Measurements from ENCODE around the gene RGS7BP. TPM values are rescaled to one million over a fixed set of nuclear protein-coding genes. Genes with fewer than 3 reads are reported as not detected.

The RGS7BP gene
- total and polyA plus RNA-seq, 2 of the 13 experiments (the other 11 are each of a cell fraction or from before 2014, with no cell fraction given): not detected

DNA sequence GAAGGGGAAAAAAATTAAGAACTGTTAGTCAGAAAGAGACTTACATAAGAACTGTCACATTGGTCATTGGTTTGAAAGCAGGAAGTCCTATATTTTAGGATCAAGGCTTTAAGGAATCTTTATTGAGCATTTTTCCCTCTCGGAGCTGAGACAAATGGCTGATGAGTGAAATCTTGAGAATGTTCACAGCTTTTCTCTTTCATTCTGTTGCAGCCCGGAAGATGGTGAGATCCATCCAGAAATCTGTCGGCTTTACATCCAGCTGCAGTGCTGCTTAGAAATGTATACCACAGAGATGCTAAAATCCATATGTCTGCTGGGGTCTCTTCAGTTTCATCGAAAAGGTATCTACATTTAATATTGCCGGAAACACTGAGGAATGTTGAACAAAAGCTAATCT lies 69.7 kb downstream of the RGS7BP start (continued):
- TF ChIP-seq, protein P1, sequence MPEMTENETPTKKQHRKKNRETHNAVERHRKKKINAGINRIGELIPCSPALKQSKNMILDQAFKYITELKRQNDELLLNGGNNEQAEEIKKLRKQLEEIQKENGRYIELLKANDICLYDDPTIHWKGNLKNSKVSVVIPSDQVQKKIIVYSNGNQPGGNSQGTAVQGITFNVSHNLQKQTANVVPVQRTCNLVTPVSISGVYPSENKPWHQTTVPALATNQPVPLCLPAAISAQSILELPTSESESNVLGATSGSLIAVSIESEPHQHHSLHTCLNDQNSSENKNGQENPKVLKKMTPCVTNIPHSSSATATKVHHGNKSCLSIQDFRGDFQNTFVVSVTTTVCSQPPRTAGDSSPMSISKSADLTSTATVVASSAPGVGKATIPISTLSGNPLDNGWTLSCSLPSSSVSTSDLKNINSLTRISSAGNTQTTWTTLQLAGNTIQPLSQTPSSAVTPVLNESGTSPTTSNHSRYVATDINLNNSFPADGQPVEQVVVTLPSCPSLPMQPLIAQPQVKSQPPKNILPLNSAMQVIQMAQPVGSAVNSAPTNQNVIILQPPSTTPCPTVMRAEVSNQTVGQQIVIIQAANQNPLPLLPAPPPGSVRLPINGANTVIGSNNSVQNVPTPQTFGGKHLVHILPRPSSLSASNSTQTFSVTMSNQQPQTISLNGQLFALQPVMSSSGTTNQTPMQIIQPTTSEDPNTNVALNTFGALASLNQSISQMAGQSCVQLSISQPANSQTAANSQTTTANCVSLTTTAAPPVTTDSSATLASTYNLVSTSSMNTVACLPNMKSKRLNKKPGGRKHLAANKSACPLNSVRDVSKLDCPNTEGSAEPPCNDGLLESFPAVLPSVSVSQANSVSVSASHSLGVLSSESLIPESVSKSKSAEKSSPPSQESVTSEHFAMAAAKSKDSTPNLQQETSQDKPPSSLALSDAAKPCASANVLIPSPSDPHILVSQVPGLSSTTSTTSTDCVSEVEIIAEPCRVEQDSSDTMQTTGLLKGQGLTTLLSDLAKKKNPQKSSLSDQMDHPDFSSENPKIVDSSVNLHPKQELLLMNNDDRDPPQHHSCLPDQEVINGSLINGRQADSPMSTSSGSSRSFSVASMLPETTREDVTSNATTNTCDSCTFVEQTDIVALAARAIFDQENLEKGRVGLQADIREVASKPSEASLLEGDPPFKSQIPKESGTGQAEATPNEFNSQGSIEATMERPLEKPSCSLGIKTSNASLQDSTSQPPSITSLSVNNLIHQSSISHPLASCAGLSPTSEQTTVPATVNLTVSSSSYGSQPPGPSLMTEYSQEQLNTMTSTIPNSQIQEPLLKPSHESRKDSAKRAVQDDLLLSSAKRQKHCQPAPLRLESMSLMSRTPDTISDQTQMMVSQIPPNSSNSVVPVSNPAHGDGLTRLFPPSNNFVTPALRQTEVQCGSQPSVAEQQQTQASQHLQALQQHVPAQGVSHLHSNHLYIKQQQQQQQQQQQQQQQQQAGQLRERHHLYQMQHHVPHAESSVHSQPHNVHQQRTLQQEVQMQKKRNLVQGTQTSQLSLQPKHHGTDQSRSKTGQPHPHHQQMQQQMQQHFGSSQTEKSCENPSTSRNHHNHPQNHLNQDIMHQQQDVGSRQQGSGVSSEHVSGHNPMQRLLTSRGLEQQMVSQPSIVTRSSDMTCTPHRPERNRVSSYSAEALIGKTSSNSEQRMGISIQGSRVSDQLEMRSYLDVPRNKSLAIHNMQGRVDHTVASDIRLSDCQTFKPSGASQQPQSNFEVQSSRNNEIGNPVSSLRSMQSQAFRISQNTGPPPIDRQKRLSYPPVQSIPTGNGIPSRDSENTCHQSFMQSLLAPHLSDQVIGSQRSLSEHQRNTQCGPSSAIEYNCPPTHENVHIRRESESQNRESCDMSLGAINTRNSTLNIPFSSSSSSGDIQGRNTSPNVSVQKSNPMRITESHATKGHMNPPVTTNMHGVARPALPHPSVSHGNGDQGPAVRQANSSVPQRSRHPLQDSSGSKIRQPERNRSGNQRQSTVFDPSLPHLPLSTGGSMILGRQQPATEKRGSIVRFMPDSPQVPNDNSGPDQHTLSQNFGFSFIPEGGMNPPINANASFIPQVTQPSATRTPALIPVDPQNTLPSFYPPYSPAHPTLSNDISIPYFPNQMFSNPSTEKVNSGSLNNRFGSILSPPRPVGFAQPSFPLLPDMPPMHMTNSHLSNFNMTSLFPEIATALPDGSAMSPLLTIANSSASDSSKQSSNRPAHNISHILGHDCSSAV (CRISPR knock-in tag; IDR thresholded peaks at IDR 0.05; ENCODE audit: borderline replicate concordance): no peak
- no peak for TF ChIP-seq MEIS1 (CRISPR knock-in tag; IDR thresholded peaks at IDR 0.05; ENCODE audit: borderline replicate concordance)
- no peak for TF ChIP-seq NR2F2 (IDR thresholded peaks at IDR 0.05; ENCODE audit: borderline replicate concordance, low read depth)

DNA sequence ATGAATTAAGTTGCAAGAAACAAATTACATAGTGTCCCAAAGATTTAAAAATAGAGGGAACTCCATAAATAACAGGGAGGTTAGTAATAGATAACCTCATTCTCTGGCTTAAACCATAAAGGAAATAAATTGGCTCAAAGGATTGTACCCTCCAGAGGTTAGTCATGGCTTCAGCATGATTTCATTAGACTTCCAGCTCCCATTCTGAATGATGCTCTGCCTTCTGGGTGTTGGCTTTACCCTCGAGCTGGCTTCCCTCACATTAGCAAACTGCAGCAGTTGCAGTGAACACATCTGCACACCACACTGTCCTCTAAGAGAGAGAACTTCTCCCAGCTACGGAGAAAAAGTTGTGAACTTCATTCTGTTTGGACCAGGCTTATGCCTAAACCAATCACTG lies 70.4 kb downstream of the RGS7BP start:
- H3K36me3 ChIP-seq (replicated peaks in 1 of 2; ENCODE audit: control insufficient read depth in 1 of 2, insufficient read depth in 2 of 2, low read length in 2 of 2): no peaks in the 10 kb centered on the region
- DNase-seq (ENCODE audit: low spot score) (no peak), FAIRE-seq (no peak), ATAC-seq (no peak)
- no TSS peak for BruUV-seq (replicated peaks)
- intact Hi-C loops (cut with micrococcal nuclease; ENCODE audit: unreplicated experiment) (no loop called here), in situ Hi-C loops (cut with HindIII; ENCODE audit: extremely low pct_ligation_motif_present, low pct_unique_long_range_greater_than_20kb) (no loop called here)
- 7% methylated on average over 2 of the region's 2 CpGs for WGBS (ENCODE audit: low lambda C conversion rate)
- H2AFZ ChIP-seq (ENCODE audit: low read length): no peak overlapping the region
- H3K4me1 ChIP-seq (ENCODE audit: insufficient read depth, low read length): no peaks in the 10 kb centered on the region
- no peak overlapping the region for H3K9ac ChIP-seq (ENCODE audit: insufficient read depth, low read depth, low read length)
- POLR2A ChIA-PET: no interaction called here
- no peak overlapping the region for H3K4me3 ChIP-seq (replicated peaks in 1 of 3; ENCODE audit: insufficient read depth in 1 of 3, low read depth in 2 of 3, low read length in 3 of 3)
- no peaks in the 10 kb centered on the region for H3K27me3 ChIP-seq (ENCODE audit: control insufficient read depth in 1 of 2, insufficient read depth in 2 of 2, low read length in 2 of 2)
- H3K79me2 ChIP-seq (ENCODE audit: insufficient read depth, low read length): no peaks in the 10 kb centered on the region
- H4K20me1 ChIP-seq (ENCODE audit: insufficient read depth, low read length): no peaks in the 10 kb centered on the region
- no peak overlapping the region for H3K27ac ChIP-seq (ENCODE audit: extremely low read length, insufficient read depth, low read length)
- CTCF ChIA-PET (ENCODE audit: low intra/inter-chr PET ratio, low total read pairs): no interaction called here
- H3K9me3 ChIP-seq (ENCODE audit: low read length): no peaks in the 10 kb centered on the region
- H3K4me2 ChIP-seq (ENCODE audit: low read depth, low read length): no peak overlapping the region
- no peak for TF ChIP-seq MAF1 (CRISPR knock-in tag; IDR thresholded peaks at IDR 0.05; ENCODE audit: borderline replicate concordance)
- no peak for TF ChIP-seq REL (CRISPR knock-in tag; conservative IDR thresholded peaks at IDR 0.05)
- TF ChIP-seq, protein P2, sequence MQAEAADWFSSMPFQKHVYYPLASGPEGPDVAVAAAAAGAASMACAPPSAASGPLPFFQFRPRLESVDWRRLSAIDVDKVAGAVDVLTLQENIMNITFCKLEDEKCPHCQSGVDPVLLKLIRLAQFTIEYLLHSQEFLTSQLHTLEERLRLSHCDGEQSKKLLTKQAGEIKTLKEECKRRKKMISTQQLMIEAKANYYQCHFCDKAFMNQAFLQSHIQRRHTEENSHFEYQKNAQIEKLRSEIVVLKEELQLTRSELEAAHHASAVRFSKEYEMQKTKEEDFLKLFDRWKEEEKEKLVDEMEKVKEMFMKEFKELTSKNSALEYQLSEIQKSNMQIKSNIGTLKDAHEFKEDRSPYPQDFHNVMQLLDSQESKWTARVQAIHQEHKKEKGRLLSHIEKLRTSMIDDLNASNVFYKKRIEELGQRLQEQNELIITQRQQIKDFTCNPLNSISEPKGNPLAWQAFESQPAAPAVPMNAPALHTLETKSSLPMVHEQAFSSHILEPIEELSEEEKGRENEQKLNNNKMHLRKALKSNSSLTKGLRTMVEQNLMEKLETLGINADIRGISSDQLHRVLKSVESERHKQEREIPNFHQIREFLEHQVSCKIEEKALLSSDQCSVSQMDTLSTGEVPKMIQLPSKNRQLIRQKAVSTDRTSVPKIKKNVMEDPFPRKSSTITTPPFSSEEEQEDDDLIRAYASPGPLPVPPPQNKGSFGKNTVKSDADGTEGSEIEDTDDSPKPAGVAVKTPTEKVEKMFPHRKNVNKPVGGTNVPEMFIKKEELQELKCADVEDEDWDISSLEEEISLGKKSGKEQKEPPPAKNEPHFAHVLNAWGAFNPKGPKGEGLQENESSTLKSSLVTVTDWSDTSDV (CRISPR knock-in tag; IDR thresholded peaks at IDR 0.05): no peak
- TF ChIP-seq NCOR1 (IDR thresholded peaks at IDR 0.05; ENCODE audit: borderline replicate concordance, low read length): no peak
- TF ChIP-seq ZNF335 (CRISPR knock-in tag; IDR thresholded peaks at IDR 0.05): no peak
- TF ChIP-seq MBD4 (IDR thresholded peaks at IDR 0.05; ENCODE audit: borderline replicate concordance, low read length): no peak
- TF ChIP-seq ZNF101 (CRISPR knock-in tag; IDR thresholded peaks at IDR 0.05; ENCODE audit: borderline replicate concordance, low read depth): no peak
- no peak for TF ChIP-seq ZNF598 (CRISPR knock-in tag; IDR thresholded peaks at IDR 0.05; ENCODE audit: borderline replicate concordance)
- TF ChIP-seq ESRRA (CRISPR knock-in tag; IDR thresholded peaks at IDR 0.05; ENCODE audit: low read depth): no peak
